Daoy (cell line): ENCODE results near the gene KLHL10. TPM values are rescaled to one million over a fixed set of nuclear protein-coding genes. Genes with fewer than 3 reads are reported as not detected.
A peak's percentile ranks its signal among the peaks of the same experiment; 100 is the strongest.

Experiments used
- DNase-seq: peaks from one replicate; pipeline ENCODE4 v3.0.0-alpha.2; 2015; ENCODE audit warnings: low read depth
- total RNA-seq: library from RNA; depleted of rRNA; stranded (reverse); fragments of >200 nt; shearing (Covaris generic); gene quantifications from 2 replicates; pipeline ENCODE4 v1.2.3, GENCODE V29; 2014; rRNA removed

KLHL10 gene
- total RNA-seq = 0.74 TPM in 1 of 2 replicates, not detected in the other

- DNase-seq = no peak
Measured at GRCh38 chr17:41837761-41838538, at the start of gene KLHL10. KLHL10 (plus strand) TSS chr17:41837825; CDS start chr17:41837933, 108 bp downstream.

- peak; percentile 92 for DNase-seq
Measured at GRCh38 chr17:41792845-41793783, 44.5 kb upstream of the KLHL10 start.

DNA sequence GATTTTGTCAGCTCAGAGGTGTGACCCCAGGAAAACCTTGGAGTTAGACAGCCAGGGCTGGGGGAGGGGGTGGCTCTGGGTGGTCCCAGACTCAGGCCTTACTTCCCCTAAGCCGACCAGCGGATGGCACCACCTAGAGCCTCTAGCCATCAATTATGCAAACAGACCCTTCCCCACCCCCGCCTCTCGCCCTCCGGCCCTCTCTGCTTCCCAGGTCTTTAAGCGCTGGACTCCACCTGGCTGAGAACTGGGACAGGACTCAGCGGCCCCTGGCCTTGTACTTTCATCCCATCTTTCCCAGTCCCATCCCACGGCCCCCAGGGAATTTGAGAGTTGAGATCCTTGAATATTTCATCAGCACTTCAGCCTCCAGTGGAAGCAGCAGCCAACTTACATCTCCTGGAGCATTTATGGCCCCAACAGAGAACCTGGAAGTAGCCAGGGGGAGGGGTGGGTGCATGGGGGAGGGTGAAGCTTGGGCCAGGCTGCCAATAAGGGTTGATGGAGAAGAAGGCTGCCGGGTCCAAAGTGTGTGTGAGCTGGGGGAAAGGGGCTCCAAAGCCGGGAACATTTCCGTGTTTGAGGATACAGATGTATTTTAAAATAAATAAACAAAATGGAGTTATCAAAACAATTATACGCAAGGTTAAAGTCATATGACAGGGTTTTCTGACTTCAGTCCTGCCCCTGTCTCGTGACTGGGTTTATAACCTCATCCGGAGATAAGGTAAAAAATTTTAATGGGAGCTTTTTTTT is 43.7 kb upstream of the KLHL10 start:
- no peak for DNase-seq

DNA sequence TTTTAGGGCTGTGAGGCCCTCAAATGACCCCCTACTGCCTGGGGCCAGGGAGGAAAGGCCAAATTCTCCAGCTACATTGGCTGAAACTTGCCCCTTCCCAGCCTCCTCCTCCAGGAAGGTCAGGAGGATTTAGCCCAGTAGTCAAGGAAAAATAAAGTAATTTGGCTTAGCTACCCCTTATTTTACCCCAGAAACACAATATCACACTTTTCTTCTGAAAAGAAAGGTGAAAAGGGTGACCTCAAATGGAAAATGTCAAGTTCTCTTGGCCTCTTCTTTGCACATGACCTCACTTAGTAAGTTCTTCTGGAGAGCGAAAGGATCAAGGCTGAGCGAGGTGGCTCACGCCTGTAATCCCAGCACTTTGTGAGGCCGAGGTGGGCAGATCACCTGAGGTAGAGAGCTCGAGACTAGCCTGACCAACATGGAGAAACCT is 43.1 kb upstream of the KLHL10 start:
- no peak for DNase-seq

- no peak for DNase-seq
Measured at GRCh38 chr17:41796121-41796895, 41.3 kb upstream of the KLHL10 start.

GRCh38 chr17:41797377-41797776 is 40.2 kb upstream of the KLHL10 start:
- no peak for DNase-seq

- DNase-seq = no peak
Measured at GRCh38 chr17:41799366-41799765, 38.3 kb upstream of the KLHL10 start.

DNA sequence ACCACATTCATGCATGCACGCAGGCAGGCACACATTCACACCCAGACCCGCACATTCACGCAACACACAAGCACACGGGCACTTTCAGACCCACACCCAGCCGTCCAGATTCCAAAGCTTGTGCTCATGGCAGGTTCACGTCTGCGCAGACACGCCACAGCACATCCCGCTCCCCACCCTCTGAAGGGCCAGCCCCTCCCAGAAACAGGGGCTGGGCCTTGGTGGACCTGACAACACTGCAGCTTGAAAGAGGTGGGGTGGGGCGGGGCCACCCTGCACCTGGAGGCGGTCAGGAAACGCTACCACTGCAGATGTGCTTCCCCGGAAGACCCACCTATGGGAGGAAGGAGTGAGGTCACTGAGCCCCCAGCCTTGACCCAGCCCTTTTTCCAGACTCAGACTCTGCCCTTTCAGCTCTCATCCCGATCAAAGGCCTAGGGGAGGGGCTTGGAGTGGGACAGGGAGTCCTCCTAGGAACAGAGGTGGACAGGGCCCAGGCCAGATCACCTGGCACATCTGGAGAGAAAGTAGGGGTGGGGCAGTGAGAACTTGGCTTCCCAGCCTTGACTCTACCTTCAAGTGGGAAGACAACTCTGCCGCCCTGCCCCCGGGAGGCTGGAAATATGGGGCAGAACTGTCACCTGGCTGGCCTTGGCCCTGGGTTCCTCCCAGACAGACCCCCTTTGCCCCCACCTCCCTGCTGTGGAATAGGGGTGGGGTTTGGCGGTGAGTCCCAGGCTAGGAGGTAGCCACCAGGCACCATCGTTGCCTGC is 36.8 kb upstream of the KLHL10 start:
- peak; percentile 69 for DNase-seq

GRCh38 chr17:41801374-41802271 is 36.0 kb upstream of the KLHL10 start:
- DNase-seq = peak; percentile 89

GRCh38 chr17:41803049-41804020 is 34.3 kb upstream of the KLHL10 start:
- no peak for DNase-seq

DNA sequence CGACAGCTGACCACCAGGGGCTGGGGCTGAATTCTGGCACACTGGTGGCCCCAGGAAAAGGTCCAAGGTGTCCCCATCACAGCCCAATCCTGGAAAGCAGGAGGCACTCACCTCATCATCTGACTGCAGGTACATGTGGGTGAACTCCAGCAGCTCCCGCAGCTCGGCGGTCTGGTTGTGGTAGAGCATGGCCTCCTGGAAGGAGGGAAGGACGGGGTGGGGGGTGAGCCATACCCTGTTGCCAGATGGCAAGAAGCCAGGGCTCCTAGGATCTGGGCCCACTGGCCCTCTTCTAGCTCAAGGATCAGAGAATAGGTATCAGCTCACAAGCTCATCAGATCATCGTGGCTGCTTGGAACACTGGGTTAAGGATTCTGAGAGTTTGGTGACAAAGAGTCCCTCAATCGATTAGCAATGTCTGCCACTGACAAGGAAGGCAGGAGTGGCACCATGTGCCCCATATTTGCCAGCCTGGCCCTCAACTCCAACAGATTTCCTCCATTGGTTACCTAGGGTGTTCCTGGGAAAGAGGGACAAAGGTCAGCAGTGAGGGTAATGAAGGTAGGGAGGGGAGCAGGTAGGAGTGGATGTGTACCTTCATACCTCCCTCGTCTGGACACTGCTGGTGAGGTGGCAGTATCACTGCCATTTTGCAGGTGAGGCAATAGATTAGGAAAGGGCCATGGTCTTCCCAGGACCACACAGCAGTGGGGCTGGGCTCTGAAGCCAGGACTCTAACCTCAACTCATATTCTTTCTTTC is 30.8 kb upstream of the KLHL10 start:
- no peak for DNase-seq

- no peak for DNase-seq
Measured at GRCh38 chr17:41810659-41811548, 26.7 kb upstream of the KLHL10 start.

DNA sequence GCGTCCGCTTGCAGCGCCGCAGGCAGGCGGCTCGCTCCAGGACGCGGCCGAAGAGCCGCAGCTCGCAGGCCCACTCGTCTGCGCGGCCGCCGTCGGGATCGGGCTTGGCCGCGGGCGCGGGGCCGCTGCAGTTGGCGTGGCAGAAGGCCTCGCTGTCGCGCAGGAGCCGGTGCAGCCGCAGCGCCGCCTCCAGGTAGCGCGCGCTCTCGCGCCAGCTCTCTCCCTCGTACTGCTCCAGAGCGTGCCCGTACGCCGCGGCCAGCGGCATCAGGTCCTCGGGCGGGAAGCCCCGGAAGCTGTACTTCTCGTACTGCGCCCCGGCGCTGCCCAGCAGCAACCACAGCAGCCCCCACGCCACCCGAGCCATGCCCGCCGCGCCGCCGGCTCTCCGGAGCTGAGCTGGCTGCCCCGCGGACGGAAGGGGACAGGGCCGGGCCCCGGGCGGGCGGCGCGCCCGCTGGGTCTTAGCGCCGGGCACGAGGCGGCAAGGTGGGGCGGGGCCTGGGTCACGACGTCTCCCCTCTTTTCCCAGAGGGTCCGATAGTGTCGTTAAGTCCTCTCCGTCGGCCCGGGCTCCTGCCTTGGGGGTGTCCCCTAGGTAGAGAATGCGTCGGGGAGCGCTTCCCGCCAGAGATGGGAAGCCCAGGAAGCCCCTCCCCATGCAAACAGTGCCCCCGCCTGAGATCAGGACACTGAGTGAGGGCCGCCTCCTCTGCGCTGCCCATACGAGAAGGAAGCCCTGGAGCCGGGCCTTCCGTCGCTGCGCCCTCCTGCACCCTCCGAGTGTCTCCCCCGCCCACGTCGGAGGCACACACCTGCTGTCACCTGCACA is 25.9 kb upstream of the KLHL10 start, which contains the start of gene P3H4:
TSS of gene P3H4 (minus strand) at position 401 of the 832 bp plus-strand sequence. CDS start at position 367, 34 bp downstream.
- peak; percentile 86 for DNase-seq

DNA sequence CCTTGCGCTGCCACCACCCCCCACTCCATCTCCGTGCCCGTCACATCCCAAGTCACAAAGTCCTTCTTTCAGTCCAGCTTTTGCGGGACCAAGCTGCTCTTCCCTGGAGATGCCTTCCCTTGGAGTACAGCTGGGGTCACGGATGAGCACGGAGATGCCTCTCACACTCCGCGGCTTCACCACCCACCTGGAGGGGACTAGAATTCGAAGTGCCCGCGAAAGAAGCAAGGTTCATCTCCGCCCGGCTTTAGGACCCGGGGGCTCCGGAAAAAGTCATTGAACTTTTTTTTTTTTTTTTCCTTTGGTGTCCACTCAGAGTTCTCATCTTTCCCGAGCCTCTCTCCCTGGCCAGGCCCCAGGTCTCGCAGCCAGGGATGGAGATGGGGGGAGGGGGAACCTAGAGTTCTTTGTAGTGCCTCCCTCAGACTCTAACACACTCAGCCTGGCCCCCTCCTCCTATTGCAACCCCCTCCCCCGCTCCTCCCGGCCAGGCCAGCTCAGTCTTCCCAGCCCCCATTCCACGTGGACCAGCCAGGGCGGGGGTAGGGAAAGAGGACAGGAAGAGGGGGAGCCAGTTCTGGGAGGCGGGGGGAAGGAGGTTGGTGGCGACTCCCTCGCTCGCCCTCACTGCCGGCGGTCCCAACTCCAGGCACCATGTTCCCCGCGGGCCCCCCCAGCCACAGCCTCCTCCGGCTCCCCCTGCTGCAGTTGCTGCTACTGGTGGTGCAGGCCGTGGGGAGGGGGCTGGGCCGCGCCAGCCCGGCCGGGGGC is 25.1 kb upstream of the KLHL10 start, which contains the start of gene FKBP10:
TSS of gene FKBP10 (plus strand) at position 624 of the 771 bp plus-strand sequence. CDS start at position 655, 31 bp downstream.
- DNase-seq = peak; percentile 92
